Measurements from ENCODE around the gene PIAS4. TPM values are rescaled to one million over a fixed set of nuclear protein-coding genes. Genes with fewer than 3 reads are reported as not detected.

Gene PIAS4
- total and polyA plus RNA-seq, 10 of the 15 experiments (the other 5 are each of a cell fraction or from before 2014, with no cell fraction given): 0.13 to 25.1 (median 11.3) TPM

- TF ChIP-seq RB1 (IDR thresholded peaks at IDR 0.05; ENCODE audit: borderline replicate concordance) (no peak), CEBPB (IDR thresholded peaks at IDR 0.05; ENCODE audit: borderline replicate concordance in 1 of 2, low read depth in 2 of 2, low read length in 2 of 2) (no peak)
Observed at GRCh38 chr19:4083677-4084546, 76.4 kb downstream of the PIAS4 start (continued).

GRCh38 chr19:4084547-4084877 is 77.0 kb downstream of the PIAS4 start:
- FAIRE-seq (no peak), DNase-seq (ENCODE audit: low read depth, low spot score) (no peak), ATAC-seq (no peak)
- TF ChIP-seq PAX5 (IDR thresholded peaks at IDR 0.05; ENCODE audit: borderline replicate concordance, low read depth, low read length) (no peak), RAD51 (IDR thresholded peaks at IDR 0.05) (0 out of 2 replicates have a peak, but pooled peaks have one; percentile 27), GATAD2B (conservative IDR thresholded peaks at IDR 0.05; ENCODE audit: low read depth) (no peak), HSF1 (IDR thresholded peaks at IDR 0.05; ENCODE audit: low read depth, low read length) (peak; percentile 81; the same call in 1 of the 2 replicates), POU2F2 (IDR thresholded peaks at IDR 0.05; ENCODE audit: borderline replicate concordance, low read depth, low read length) (no peak)
- no peaks in the 10 kb centered on the region for H4K20me1 ChIP-seq (ENCODE audit: control insufficient read depth, insufficient read depth)
- ChIA-PET RAD21 (ENCODE audit: unreplicated experiment) (interaction anchor here (0.9 kb wide), 1 partner anchor 25 kb away, joined by 3 read pairs; no protein-coding TSS in a partner anchor), CTCF (no interaction called here), SMC1A (ENCODE audit: uncharacterized antibody, unreplicated experiment) (interaction anchor here (1.3 kb wide), 1 partner anchor 9 kb away, joined by 3 read pairs; no protein-coding TSS in a partner anchor), POLR2A (interaction anchor here (0.8 to 1.0 kb wide), 2 partner anchors 23 to 100 kb away, joined by 3 read pairs; partner anchors contain the start of gene EEF2)
- no peaks in the 10 kb centered on the region for H3K27me3 ChIP-seq (replicated peaks in 1 of 2; ENCODE audit: control insufficient read depth in 2 of 2, insufficient read depth in 2 of 2, low read length in 1 of 2)
- H2AFZ ChIP-seq (ENCODE audit: control insufficient read depth, low read depth, low read length): peak overlapping the region; percentile 64
- peak overlapping the region; percentile 74 for H3K4me2 ChIP-seq (ENCODE audit: control insufficient read depth, insufficient read depth)
- no peaks in the 10 kb centered on the region; a peak in 1 of 4 replicates for H3K36me3 ChIP-seq (ENCODE audit: control insufficient read depth in 2 of 2, insufficient read depth in 2 of 2, low read length in 1 of 2)
- intact Hi-C loops (cut with micrococcal nuclease; ENCODE audit: unreplicated experiment): no loop called here
- H3K9ac ChIP-seq (ENCODE audit: control insufficient read depth, insufficient read depth, low read length): no peak overlapping the region
- H3K9me3 ChIP-seq (replicated peaks; ENCODE audit: control insufficient read depth, insufficient read depth, low read length): no peaks in the 10 kb centered on the region
- no peak overlapping the region for H3K27ac ChIP-seq (ENCODE audit: control insufficient read depth, insufficient read depth)
- H3K4me1 ChIP-seq (ENCODE audit: control insufficient read depth, insufficient read depth, low read length): peaks cover 16% of the 10 kb centered on the region
- no TSS peak for BruUV-seq (replicated peaks)
- no peaks in the 10 kb centered on the region for H3K79me2 ChIP-seq (ENCODE audit: control insufficient read depth, insufficient read depth, low read length)
- H3K4me3 ChIP-seq: no peak overlapping the region
- in situ Hi-C loops (cut with MboI): no loop called here
- 37% methylated on average over 8 of the region's 8 CpGs for WGBS (ENCODE audit: insufficient coverage, insufficient replicate concordance, low lambda C conversion rate, missing lambda C conversion rate)
